DMS153 treated with DMSO at 0.1 percent for 48 hours (cell line): ENCODE data around the gene RELA.

Experiments
- DNase-seq: peaks from one replicate; lab custom pipeline; 2025; ENCODE audit not compliant: unreplicated experiment; lab: John Stamatoyannopoulos, UW

The RELA gene

DNA sequence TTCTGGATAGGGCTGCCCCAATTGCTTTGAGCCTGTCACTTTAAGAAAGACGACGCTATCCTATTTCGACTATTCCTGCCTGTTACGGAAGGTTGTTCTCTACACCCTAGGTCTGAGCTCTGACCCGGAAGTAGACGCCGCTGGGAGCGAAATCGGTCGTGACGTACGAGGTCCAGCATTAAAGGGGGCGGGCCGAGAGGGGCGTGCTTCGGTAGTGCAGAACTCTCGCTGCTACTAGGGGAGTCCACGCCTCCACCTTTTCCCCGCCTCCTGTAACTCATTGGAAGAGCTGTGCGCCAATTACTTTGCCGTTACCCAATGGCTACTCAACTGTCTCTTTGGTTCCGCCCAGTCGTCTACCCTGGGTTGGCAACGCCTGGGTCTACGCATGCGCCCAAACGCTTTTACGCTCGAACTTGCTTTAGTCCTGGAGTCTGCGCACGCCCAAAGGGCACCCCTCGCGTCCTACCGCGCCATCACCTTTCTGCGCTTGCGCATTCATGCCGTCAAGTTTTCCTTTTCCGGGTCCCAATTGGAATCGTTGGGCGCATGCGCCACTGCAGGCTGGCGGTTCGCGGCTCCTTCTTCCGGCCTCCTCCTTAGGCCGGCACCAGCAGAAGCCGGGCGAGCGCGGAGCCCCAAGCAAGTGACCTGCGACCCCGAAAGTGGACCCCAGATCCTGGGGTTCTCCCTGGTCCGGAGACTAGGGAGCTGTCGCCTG is 47.3 kb downstream of the RELA start, which contains the start of gene PCNX3:
PCNX3 (plus strand) TSS at position 548 of the 721 bp plus-strand sequence. CDS start 536 bp downstream, outside the sequence.
- DNase-seq: peak; percentile 100

DNA sequence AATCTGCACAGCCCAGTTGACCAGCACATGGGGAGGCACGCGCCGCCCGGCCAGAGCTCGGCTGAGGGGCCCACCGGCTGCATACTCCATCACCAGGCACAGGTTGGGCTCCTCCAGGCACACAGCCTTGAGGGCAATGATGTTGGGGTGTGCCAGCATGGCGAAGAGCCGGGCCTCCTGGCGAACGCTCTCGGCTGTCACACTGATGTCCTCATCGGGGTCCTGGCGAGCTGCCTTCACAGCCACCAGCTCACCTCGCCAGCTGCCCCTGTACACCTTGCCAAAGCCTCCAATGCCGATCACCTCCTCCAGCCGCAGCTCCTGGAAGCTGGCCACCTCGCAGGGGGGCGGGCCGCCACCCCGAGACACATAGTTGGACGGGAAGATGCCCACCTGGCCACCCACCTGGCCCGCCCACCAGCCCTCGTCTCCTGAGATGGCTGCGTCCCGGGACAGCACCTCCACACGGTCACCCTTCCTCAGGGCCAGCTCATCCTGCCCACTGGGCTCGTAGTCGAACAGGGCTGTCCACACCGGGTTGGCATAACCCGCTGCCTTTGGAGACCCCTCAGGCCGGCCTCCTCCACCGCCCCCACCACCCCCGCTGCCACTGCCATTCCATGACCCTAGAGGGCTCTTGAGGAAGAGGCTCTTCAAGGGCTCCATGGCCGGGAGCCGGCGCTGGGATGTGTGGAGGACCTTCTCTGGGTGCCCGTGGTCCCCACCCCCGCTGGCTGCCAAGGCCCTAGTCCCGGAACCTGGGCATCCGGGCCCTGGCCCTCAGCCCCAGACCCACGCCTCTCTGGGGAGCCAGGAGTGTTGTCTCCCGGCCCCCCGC is 49.4 kb downstream of the RELA start:
- DNase-seq: no peak

DNA sequence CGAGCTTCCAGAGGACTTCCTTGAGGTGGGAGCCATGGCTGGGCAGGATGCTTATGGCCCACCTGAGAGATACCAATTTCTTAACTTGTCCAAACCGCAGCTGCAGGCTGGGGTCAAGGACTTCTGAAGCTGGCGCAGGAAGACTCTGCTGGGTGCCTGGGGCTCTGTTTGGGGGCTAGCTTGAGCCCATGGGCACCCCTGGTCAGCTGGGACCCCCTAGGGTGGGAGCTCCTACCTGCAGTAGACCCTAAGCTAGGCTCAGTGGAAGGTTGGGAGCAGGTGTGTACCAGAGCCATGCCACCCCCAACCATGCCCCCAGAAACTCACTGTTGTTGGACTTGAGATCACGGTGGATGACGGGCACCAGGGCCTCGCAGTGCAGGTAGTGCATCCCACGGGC is 50.0 kb downstream of the RELA start:
- no peak for DNase-seq

DNA sequence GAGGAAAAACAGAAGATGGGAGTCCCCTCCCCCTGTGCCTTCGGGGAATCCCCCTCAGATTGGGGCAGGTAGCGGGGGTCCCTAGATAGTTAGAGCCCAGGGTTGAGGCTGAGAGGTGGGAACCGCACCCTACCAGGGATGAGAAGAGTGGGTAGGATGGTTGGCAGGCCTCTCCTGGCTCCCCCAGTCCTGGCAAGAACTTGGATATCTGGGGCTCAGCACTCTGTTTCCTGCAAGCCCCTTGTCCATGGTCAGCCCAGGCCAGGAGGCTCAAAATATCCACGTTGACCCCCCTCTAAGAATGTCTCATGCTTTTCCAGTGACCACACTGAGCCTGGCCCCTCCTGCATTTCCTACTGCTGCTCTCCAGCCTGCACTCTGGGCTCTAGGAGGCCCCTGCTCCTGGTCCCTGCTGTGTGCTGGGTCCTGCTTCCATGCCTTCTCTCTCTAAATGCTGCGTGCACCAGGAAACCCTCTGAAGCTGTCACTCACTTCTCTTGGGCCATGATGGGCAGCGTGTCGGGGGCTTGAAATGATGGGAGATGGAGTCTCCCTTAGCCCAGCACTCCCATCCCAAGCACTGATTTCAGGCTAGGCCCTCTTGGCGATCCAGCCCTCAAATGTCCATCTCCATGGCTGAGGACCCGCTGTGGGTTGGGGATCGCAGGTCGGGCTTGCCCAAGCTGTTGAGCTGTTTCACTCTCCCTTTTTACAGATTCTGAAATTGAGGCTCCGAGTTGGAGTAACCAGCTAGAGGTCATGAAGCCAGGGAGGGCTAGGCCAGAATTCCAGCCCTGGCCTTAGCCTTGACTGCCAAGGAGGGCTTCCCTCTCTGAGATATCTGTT is 50.7 kb downstream of the RELA start:
- no peak for DNase-seq

DNA sequence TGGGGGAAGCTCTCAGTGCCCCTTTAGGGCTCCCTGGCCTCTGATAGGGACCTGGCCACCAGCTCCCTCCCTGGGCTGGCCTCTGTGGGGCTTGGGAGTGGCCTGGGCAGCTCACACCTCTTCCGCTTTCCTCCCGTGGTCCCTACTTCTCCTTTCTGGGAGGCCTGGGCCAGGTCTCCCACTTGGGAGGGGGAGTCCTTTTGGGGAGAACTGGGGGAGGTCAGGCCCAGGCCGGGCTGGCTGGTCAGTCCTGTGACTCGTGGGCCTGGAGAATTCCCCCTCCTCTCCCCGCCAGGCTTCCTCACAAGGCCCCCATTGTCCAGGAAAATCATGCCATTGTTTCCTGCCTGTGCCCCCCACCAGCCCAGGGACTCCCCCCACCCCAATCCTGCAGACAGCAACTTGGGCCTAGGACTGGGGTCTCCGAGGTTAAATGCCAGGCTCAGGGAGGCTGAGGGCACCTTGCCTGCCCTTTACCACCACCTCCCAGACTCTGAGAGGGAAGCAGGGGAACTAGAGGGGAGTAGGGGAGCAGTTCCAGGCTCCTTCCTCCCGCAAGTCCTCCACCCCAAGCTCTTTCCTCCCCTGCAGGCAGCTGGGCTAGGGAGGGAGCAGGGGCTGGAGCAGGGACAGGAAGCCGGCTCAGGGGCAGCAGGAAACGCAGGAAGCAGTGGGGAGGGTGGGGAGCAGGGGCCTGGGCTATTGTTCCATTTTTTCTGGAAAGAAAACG is 51.5 kb downstream of the RELA start:
- no peak for DNase-seq

DNA sequence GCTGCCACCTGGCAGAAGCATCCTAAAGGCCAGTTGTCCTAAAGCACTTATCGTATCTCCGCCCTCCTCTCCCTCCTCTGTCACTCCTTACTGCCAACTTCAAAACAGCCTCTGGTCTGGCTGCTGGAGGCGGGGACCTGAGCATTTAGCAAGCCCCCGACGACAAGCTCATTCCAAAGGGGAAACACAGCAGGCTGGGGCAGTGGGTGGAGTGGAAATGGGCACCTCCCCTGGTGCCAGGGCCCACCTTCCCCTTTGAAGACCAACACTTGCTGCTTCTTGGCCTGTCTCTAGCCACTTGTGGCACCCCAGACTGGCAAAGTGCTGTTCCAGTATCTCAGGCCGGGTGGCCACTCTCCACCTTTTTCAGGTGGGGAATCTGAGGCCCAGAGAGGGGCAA is 52.3 kb downstream of the RELA start:
- no peak for DNase-seq

DNA sequence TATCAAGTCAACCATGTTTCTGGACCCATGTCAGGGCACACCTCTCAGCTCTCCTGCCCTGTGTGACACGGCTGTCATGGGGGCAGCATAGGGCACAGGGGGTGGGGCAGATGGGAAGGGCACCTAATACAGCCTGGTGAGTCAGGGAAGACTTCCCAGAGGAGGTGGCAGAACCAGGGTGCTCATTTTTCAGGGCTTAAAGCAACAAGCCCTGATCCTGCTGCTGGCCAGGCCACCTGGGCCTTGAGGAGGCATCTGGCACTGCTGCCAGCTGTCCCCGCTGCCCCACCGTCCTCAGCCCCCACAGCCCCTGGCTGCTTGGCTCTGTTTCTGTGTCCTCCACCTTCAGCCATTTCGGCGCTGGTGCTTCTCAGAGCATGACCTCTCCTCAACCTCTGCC is 53.1 kb downstream of the RELA start:
- no peak for DNase-seq

DNA sequence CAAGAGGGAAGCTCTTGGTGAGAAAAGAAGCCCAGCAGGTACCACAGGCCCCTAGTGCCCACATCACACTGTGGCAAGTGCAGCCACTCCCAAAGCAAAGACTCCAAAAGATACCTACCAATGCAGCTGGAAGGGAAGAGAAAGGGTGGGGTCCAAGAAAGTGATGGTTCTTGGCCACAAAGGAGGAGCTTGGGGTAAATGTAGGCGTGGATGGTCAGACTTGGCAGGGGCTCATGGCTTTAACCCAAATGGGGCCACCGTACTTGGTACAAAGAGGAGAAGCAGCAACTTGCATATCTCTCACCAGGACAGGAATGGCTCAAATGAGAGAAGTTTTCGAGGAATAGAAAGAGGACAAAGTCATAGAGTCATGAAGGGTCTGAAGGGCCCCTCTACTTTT is 53.5 kb downstream of the RELA start:
- DNase-seq: no peak

DNA sequence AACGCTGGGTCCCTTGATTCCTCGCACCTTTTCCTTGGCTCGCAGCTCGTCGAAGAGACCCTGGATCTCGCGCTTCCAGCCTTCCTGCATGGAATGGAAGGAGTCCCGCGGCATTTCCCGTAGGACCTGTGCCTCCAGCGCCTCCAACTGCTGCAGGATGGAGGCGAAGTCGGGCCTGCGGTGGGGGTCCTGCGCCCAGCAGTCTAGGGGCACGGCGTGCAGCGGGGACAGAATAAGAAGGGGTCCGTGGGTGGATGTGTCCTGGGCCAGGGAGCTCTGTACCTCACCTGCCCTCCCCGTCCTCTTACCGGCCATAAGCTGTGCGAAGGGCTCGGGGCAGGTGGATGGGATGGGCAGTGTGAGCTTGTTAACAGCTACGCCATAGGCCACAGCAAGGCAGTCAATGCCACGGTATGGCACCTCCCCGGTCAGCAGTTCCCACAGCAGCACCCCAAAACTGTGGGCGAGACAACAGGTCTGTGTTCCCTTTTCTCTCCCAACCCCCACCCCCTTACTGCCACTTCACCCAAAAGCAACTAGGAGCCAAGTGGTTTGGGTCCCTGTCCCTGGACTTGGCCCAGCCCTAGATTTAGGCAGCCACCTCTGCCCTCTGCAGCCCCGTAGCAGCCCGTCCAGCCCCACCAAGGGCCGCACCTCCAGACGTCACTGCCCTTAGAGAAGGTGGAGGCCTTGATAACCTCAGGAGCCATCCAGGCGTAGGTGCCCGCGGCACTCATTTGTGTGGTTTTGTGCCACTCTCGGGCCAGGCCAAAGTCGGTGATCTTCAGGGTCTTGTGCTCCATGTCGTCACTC is 54.9 kb downstream of the RELA start:
- DNase-seq: no peak

DNA sequence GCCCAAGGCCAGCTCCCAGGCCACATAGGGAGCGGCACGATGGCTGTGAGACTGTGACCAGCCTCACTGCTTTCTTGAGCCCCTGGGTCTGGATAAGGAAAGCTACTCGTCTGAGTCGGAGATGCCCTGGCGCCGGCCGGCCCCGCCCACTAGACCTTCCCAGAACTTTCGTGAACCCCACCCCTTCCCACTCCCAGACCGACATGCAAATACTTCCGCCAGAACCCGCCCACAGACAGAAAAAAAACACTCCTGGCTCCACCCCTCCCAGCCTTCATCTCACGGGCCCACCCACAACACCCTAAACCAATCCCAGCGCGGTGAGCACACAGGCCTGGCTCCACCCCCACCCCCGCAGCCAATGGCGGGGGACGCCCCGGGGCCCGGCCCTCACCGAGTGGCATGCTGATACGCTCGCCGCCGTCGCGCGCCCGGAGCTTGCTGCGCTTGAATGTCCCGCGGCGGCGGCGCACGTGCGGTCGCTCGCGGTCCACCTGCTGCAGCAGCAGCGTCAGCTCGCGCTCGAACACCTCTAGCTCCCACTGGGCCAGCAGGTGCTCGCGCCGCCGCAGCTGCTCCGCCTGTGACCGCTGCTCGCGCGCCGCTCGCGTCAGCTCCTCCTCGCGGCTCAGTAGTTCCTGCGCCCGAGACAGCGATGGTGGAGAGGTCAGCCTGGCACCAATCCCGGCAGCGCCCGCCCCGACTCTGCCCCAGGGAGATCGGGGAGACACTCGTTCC is 55.7 kb downstream of the RELA start:
- peak; percentile 93 for DNase-seq

DNA sequence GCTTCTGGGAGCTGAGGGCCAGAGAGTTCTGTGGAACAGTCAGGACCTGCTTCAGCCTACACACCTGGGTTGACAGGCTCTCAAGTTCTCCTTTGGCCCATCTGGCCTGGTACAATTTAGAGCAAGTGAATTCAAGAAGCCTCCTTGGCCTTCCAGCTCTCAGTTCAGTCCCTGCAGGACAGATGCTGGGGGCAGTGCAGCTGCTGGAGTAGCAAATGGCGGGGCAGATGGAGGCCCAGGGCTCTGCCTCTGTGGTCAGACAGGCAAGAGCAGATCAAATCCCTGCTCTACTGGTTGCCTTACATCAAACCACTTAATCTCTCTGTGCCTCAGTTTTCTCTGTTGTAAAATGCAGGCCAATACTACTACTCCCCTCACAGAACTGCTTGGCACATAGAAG is 58.5 kb downstream of the RELA start:
- no peak for DNase-seq
